SK-N-SH (cell line): ENCODE results near the gene NHP2. TPM values are rescaled to one million over a fixed set of nuclear protein-coding genes. Genes with fewer than 3 reads are reported as not detected.

Source experiments
- CTCF ChIA-PET: fragments of 300-600, 350-600 bp; formaldehyde crosslinking; extraction: SDS; loops from one replicate; lab custom pipeline; 2021; lab: Yijun Ruan, JAX
- POLR2A ChIA-PET: fragments of 350-600 bp; sonication (Branson Sonifier 250); formaldehyde crosslinking; extraction: SDS; loops from one replicate; lab custom pipeline; 2020; ENCODE audit warnings: antibody characterized with exemption, inconsistent platforms; lab: Yijun Ruan, JAX
- DNase-seq: peaks from one replicate; pipeline ENCODE4 v3.0.0; 2012
- H2AFZ ChIP-seq: fragments of 200-600 bp; sonication (generic); 2 replicates; pipeline ENCODE4 v1.8.1; 2016; ENCODE audit warnings: antibody characterized with exemption, mild to moderate bottlenecking, low read depth
- H3F3A ChIP-seq: fragments of 200-600 bp; sonication (generic); replicated peaks from 2 replicates; pipeline ENCODE3; 2016; ENCODE audit warnings: antibody characterized with exemption, mild to moderate bottlenecking; ENCODE audit not compliant: insufficient read depth
- H3K27ac ChIP-seq, 2 experiments: fragments of 200-500 bp in 1 of 2; fragments of 200-600 bp in 1 of 2; sonication (Bioruptor generic) in 1 of 2; sonication (generic), shearing (Covaris generic) in 1 of 2; 2 replicates each; pipeline versions ENCODE4 v1.5.1 to v1.6.1; 2014 to 2016; ENCODE audit warnings: low read depth in 2 of 2, inconsistent platforms in 1 of 2, low read length in 1 of 2, mild to moderate bottlenecking in 1 of 2, mixed read lengths in 1 of 2
- H3K27me3 ChIP-seq: fragments of 200-600 bp; sonication (generic), shearing (Covaris generic); 2 replicates; pipeline ENCODE4 v1.6.1; 2016; ENCODE audit warnings: mixed run types; ENCODE audit not compliant: insufficient read depth
- H3K36me3 ChIP-seq, 2 experiments: fragments of 200-500 bp in 1 of 2; fragments of 200-600 bp in 1 of 2; sonication (Bioruptor generic) in 1 of 2; sonication (generic) in 1 of 2; replicated peaks in 1 of 2; 2 replicates each; pipeline versions ENCODE3 to v1.5.1; 2014 to 2016; ENCODE audit warnings: low read length in 1 of 2, mild to moderate bottlenecking in 1 of 2; ENCODE audit not compliant: insufficient read depth in 2 of 2, control insufficient read depth in 1 of 2
- H3K4me1 ChIP-seq, 2 experiments: fragments of 200-500 bp in 1 of 2; fragments of 200-600 bp in 1 of 2; sonication (Bioruptor generic) in 1 of 2; sonication (generic), shearing (Covaris generic) in 1 of 2; 2 replicates each; pipeline versions ENCODE4 v1.5.1 to v1.6.1; 2014 to 2016; ENCODE audit warnings: low read depth in 1 of 2, low read length in 1 of 2, mixed run types in 1 of 2; ENCODE audit not compliant: insufficient read depth in 2 of 2, control insufficient read depth in 1 of 2
- H3K4me2 ChIP-seq: fragments of 200-600 bp; sonication (generic), shearing (Covaris generic); 2 replicates; pipeline ENCODE4 v1.6.1; 2017; ENCODE audit warnings: mixed run types
- H3K4me3 ChIP-seq, 2 experiments: fragments of 200-500 bp in 1 of 2; fragments of 200-600 bp in 1 of 2; sonication (Bioruptor generic) in 1 of 2; sonication (generic), shearing (Covaris generic) in 1 of 2; 2 replicates each; pipeline versions ENCODE4 v1.5.1 to v1.8.1; 2014 to 2016; ENCODE audit warnings: low read depth in 2 of 2, inconsistent platforms in 1 of 2, low read length in 1 of 2, mild to moderate bottlenecking in 1 of 2, mixed read lengths in 1 of 2, moderate library complexity in 1 of 2
- H3K79me2 ChIP-seq: fragments of 200-600 bp; sonication (generic); 2 replicates; pipeline ENCODE4 v1.8.1; 2017; ENCODE audit warnings: mild to moderate bottlenecking; ENCODE audit not compliant: insufficient read depth
- H3K9ac ChIP-seq: fragments of 200-600 bp; sonication (generic); 2 replicates; pipeline ENCODE4 v1.6.1; 2017; ENCODE audit warnings: mixed run types
- H3K9me2 ChIP-seq: fragments of 200-600 bp; sonication (generic); 2 replicates; pipeline ENCODE4 v1.6.1; 2017; ENCODE audit warnings: mixed run types
- H3K9me3 ChIP-seq: fragments of 200-600 bp; sonication (generic); 2 replicates; pipeline ENCODE4 v1.6.1; 2017; ENCODE audit warnings: mixed run types, mild to moderate bottlenecking, moderate library complexity
- H4K20me1 ChIP-seq: fragments of 200-600 bp; sonication (generic); 2 replicates; pipeline ENCODE4 v1.6.1; 2017; ENCODE audit warnings: mild to moderate bottlenecking, mixed run types; ENCODE audit not compliant: insufficient read depth
- CTCF ChIP-seq: fragments of 200-600 bp; sonication (generic); IDR thresholded peaks from 2 replicates; pipeline ENCODE4 v1.6.1; 2017; ENCODE audit warnings: antibody characterized with exemption, mild to moderate bottlenecking, moderate library complexity
- ELF1 ChIP-seq: IDR thresholded peaks from 2 replicates; pipeline ENCODE4 v1.4.0; 2012
- EZH2phosphoT487 ChIP-seq: fragments of 200-600 bp; sonication (generic); IDR thresholded peaks from 2 replicates; pipeline ENCODE4 v1.6.1; 2017; ENCODE audit warnings: low read depth, mixed run types, mild to moderate bottlenecking, antibody characterized with exemption, moderate library complexity, borderline replicate concordance
- JUND ChIP-seq: IDR thresholded peaks from 2 replicates; pipeline ENCODE4 v1.4.0; 2012
- MEF2A ChIP-seq: IDR thresholded peaks from 2 replicates; pipeline ENCODE4 v1.4.0; 2012; ENCODE audit warnings: low read depth, borderline replicate concordance
- NFIC ChIP-seq: IDR thresholded peaks from 2 replicates; pipeline ENCODE4 v1.4.0; 2012; ENCODE audit warnings: borderline replicate concordance
- POLR2AphosphoS5 ChIP-seq: IDR thresholded peaks from 2 replicates; pipeline ENCODE4 v1.6.1; 2012; ENCODE audit warnings: low read depth, low read length
- RCOR1 ChIP-seq: fragments of 150-350 bp; IDR thresholded peaks from 2 replicates; pipeline ENCODE4 v1.6.1; 2017; ENCODE audit warnings: antibody characterized with exemption, low read length
- RFX5 ChIP-seq: IDR thresholded peaks from 2 replicates; pipeline ENCODE4 v1.6.1; 2012; ENCODE audit warnings: mild to moderate bottlenecking, improper control_type of control experiment, low read length
- SMC3 ChIP-seq: IDR thresholded peaks from 2 replicates; pipeline ENCODE4 v1.6.1; 2012; ENCODE audit warnings: low read depth, low read length, improper control_type of control experiment
- TCF12 ChIP-seq: IDR thresholded peaks from 2 replicates; pipeline ENCODE4 v1.4.0; 2012
- TEAD4 ChIP-seq: IDR thresholded peaks from 2 replicates; pipeline ENCODE4 v1.4.0; 2012; ENCODE audit warnings: mild to moderate bottlenecking, borderline replicate concordance; ENCODE audit not compliant: insufficient read depth
- USF1 ChIP-seq: IDR thresholded peaks from 2 replicates; pipeline ENCODE4 v1.4.0; 2012; ENCODE audit warnings: low read depth, borderline replicate concordance
- YY1 ChIP-seq: IDR thresholded peaks from 2 replicates; pipeline ENCODE4 v1.4.0; 2012; ENCODE audit warnings: low read depth, mild to moderate bottlenecking
- ZBTB33 ChIP-seq: IDR thresholded peaks from 2 replicates; pipeline ENCODE4 v1.4.0; 2012; ENCODE audit warnings: low read depth, borderline replicate concordance
- WGBS: methylation state at CpG from one replicate; pipeline ENCODE4 v1.1.6; 2017; ENCODE audit warnings: low lambda C conversion rate; 5-methylcytosine and 5-hydroxymethylcytosine counted together
- polyA plus RNA-seq, 3 experiments: library from polyadenylated mRNA; depleted of rRNA; stranded (reverse); fragments of >200 nt; gene quantifications; 2 replicates each; pipeline ENCODE4 v1.2.3, GENCODE V29; 2012
- TF ChIP-seq, protein P1 (sequence below): IDR thresholded peaks from 2 replicates; pipeline ENCODE4 v1.4.0; 2012; ENCODE audit warnings: low read depth
- TF ChIP-seq, protein P2 (sequence below): fragments of 150-350 bp; IDR thresholded peaks from 2 replicates; pipeline ENCODE4 v1.6.1; 2017; ENCODE audit warnings: antibody characterized with exemption, low read length, low read depth, borderline replicate concordance
- TF ChIP-seq, protein P3 (sequence below): IDR thresholded peaks from 2 replicates; pipeline ENCODE4; 2012

NHP2 gene
- polyA plus RNA-seq, 1 of the 3 experiments (the other 2 are of a cell fraction) = 455 TPM

- ChIA-PET CTCF (interaction anchor here (0.8 to 2.3 kb wide), 6 partner anchors 10 to 393 kb away, joined by 3 to 9 read pairs (median 4); partner anchors contain the start of gene COL23A1), POLR2A (interaction anchor here (1.4 kb wide), 1 partner anchor 8 kb away, joined by 3 read pairs; the partner anchor contains the start of gene HNRNPAB)
- Histone ChIP-seq H3F3A (no peaks in the 10 kb centered on the region), H3K9ac (no peak overlapping the region), H3K9me3 (no peaks in the 10 kb centered on the region), H2AFZ (no peak overlapping the region), H3K4me3 (no peak overlapping the region), H3K27ac (no peak overlapping the region), H3K4me1 (no peaks in the 10 kb centered on the region), H4K20me1 (no peaks in the 10 kb centered on the region)
- no peak for DNase-seq
- WGBS = 78% methylated on average over 7 of the region's 7 CpGs
- TF ChIP-seq ZBTB33 (no peak), RFX5 (no peak), SMC3 (no peak), NFIC (no peak), MEF2A (no peak)
- TF ChIP-seq, all 33 proteins: peak for 0
- H3K27me3 ChIP-seq = no peaks in the 10 kb centered on the region; the same call in 1 of the 2 replicates
- no peak overlapping the region for H3K4me2 ChIP-seq
- no peaks in the 10 kb centered on the region for H3K9me2 ChIP-seq
- no peaks in the 10 kb centered on the region for H3K79me2 ChIP-seq
- no peaks in the 10 kb centered on the region for H3K36me3 ChIP-seq
Observed at GRCh38 chr5:178196281-178196812, 42.7 kb upstream of the NHP2 start.

GRCh38 chr5:178194026-178194425, 40.3 kb upstream of the NHP2 start:
- ChIA-PET CTCF (no interaction called here), POLR2A (no interaction called here)
- H3K79me2 ChIP-seq = no peaks in the 10 kb centered on the region
- 44% methylated on average over 5 of the region's 7 CpGs for WGBS
- H3K36me3 ChIP-seq = no peaks in the 10 kb centered on the region
- H3K27ac ChIP-seq = no peak overlapping the region
- no peaks in the 10 kb centered on the region for H3F3A ChIP-seq
- no peak overlapping the region for H3K9ac ChIP-seq
- H2AFZ ChIP-seq = no peak overlapping the region
- H3K27me3 ChIP-seq = no peaks in the 10 kb centered on the region; the same call in 1 of the 2 replicates
- H3K4me2 ChIP-seq = no peak overlapping the region
- H3K9me3 ChIP-seq = no peaks in the 10 kb centered on the region
- H4K20me1 ChIP-seq = no peaks in the 10 kb centered on the region
- H3K4me3 ChIP-seq = no peak overlapping the region
- DNase-seq = no peak
- H3K4me1 ChIP-seq = no peaks in the 10 kb centered on the region
- no peaks in the 10 kb centered on the region for H3K9me2 ChIP-seq
- no peak for TF ChIP-seq SMC3
- TF ChIP-seq, protein P1, sequence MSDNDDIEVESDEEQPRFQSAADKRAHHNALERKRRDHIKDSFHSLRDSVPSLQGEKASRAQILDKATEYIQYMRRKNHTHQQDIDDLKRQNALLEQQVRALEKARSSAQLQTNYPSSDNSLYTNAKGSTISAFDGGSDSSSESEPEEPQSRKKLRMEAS = no peak
- TF ChIP-seq, protein P2, sequence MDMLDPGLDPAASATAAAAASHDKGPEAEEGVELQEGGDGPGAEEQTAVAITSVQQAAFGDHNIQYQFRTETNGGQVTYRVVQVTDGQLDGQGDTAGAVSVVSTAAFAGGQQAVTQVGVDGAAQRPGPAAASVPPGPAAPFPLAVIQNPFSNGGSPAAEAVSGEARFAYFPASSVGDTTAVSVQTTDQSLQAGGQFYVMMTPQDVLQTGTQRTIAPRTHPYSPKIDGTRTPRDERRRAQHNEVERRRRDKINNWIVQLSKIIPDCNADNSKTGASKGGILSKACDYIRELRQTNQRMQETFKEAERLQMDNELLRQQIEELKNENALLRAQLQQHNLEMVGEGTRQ = no peak
- no peak for TF ChIP-seq JUND
- no peak for TF ChIP-seq TEAD4
- TF ChIP-seq CTCF = no peak
- no peak for TF ChIP-seq RCOR1
- no peak for TF ChIP-seq TCF12
- no peak for TF ChIP-seq POLR2AphosphoS5
- no peak for TF ChIP-seq NFIC
- TF ChIP-seq ZBTB33 = no peak
- TF ChIP-seq EZH2phosphoT487 = no peak
- no peak for TF ChIP-seq YY1
- TF ChIP-seq MEF2A = no peak
- TF ChIP-seq, protein P3, sequence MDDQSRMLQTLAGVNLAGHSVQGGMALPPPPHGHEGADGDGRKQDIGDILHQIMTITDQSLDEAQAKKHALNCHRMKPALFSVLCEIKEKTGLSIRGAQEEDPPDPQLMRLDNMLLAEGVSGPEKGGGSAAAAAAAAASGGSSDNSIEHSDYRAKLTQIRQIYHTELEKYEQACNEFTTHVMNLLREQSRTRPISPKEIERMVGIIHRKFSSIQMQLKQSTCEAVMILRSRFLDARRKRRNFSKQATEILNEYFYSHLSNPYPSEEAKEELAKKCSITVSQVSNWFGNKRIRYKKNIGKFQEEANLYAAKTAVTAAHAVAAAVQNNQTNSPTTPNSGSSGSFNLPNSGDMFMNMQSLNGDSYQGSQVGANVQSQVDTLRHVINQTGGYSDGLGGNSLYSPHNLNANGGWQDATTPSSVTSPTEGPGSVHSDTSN = no peak
- no peak for TF ChIP-seq ELF1
- TF ChIP-seq USF1 = no peak
